HCT116 (cell line): ENCODE measurements around the gene ISCA2.

Experiments
- CBX3 ChIP-seq: IDR thresholded peaks from 2 replicates; pipeline ENCODE4 v1.6.1; 2012; ENCODE audit warnings: low read depth
- CEBPB ChIP-seq: IDR thresholded peaks from 2 replicates; pipeline ENCODE4 v1.6.1; 2012; ENCODE audit warnings: low read depth
- EGR1 ChIP-seq: IDR thresholded peaks from 2 replicates; pipeline ENCODE4 v1.6.1; 2012; ENCODE audit warnings: low read depth
- EZH2phosphoT487 ChIP-seq: fragments of 200-600 bp; IDR thresholded peaks from 2 replicates; pipeline ENCODE4 v1.6.1; 2018; ENCODE audit warnings: antibody characterized with exemption, borderline replicate concordance
- POLR2A ChIP-seq: IDR thresholded peaks from 2 replicates; pipeline ENCODE4 v1.7.0; 2011; ENCODE audit warnings: borderline replicate concordance; ENCODE audit not compliant: insufficient read depth, insufficient read length; ENCODE audit errors: extremely low read depth
- POLR2AphosphoS5 ChIP-seq: IDR thresholded peaks from 2 replicates; pipeline ENCODE4 v1.6.1; 2011; ENCODE audit warnings: mild to moderate bottlenecking, low read depth, low read length, moderate library complexity
- RAD21 ChIP-seq: IDR thresholded peaks from 2 replicates; pipeline ENCODE4 v1.6.1; 2012; ENCODE audit warnings: low read depth, mild to moderate bottlenecking
- REST ChIP-seq: IDR thresholded peaks from 2 replicates; pipeline ENCODE4 v1.6.1; 2012; ENCODE audit warnings: low read depth
- SIN3A ChIP-seq: IDR thresholded peaks from 2 replicates; pipeline ENCODE4 v1.6.1; 2012; ENCODE audit warnings: low read depth
- SRF ChIP-seq: IDR thresholded peaks from 2 replicates; pipeline ENCODE4 v1.6.1; 2012; ENCODE audit warnings: low read depth
- ZNF274 ChIP-seq: fragments of 200-500 bp; sonication (Bioruptor generic); IDR thresholded peaks from 2 replicates; pipeline ENCODE4 v1.6.1; 2014; ENCODE audit warnings: mild to moderate bottlenecking, low read depth, low read length, inconsistent platforms
- TF ChIP-seq, protein P1 (sequence below), 3 experiments: fragments of 200-600 bp in 1 of 3; sonication (generic) in 1 of 3; IDR thresholded peaks in 2 of 3; conservative IDR thresholded peaks in 1 of 3; 2 replicates each; pipeline ENCODE4 v1.5.1; 2012 to 2017; ENCODE audit warnings: low read depth in 2 of 3, low read length in 2 of 3, antibody characterized with exemption in 1 of 3, borderline replicate concordance in 1 of 3, control low read depth in 1 of 3, mild to moderate bottlenecking in 1 of 3, mixed read lengths in 1 of 3, mixed run types in 1 of 3, moderate library complexity in 1 of 3; ENCODE audit not compliant: insufficient read depth in 1 of 3
- TF ChIP-seq, protein P2 (sequence below): IDR thresholded peaks from 2 replicates; pipeline ENCODE4 v1.6.1; 2012

- TF ChIP-seq POLR2A = no peak
- TF ChIP-seq CBX3 = no peak
- TF ChIP-seq REST = no peak
- TF ChIP-seq EZH2phosphoT487 = no peak
- no peak for TF ChIP-seq SRF
- TF ChIP-seq, protein P1, sequence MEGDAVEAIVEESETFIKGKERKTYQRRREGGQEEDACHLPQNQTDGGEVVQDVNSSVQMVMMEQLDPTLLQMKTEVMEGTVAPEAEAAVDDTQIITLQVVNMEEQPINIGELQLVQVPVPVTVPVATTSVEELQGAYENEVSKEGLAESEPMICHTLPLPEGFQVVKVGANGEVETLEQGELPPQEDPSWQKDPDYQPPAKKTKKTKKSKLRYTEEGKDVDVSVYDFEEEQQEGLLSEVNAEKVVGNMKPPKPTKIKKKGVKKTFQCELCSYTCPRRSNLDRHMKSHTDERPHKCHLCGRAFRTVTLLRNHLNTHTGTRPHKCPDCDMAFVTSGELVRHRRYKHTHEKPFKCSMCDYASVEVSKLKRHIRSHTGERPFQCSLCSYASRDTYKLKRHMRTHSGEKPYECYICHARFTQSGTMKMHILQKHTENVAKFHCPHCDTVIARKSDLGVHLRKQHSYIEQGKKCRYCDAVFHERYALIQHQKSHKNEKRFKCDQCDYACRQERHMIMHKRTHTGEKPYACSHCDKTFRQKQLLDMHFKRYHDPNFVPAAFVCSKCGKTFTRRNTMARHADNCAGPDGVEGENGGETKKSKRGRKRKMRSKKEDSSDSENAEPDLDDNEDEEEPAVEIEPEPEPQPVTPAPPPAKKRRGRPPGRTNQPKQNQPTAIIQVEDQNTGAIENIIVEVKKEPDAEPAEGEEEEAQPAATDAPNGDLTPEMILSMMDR (IDR thresholded peaks at IDR 0.05 in 2 of 3, conservative IDR thresholded peaks at IDR 0.05 in 1 of 3; ENCODE audit: borderline replicate concordance in 1 of 3, insufficient read depth in 1 of 3, low read depth in 2 of 3, low read length in 2 of 3) = no peak
- no peak for TF ChIP-seq SIN3A
- no peak for TF ChIP-seq POLR2AphosphoS5
- no peak for TF ChIP-seq CEBPB
- TF ChIP-seq ZNF274 = no peak
- no peak for TF ChIP-seq EGR1
- TF ChIP-seq RAD21 = no peak
- TF ChIP-seq, protein P2, sequence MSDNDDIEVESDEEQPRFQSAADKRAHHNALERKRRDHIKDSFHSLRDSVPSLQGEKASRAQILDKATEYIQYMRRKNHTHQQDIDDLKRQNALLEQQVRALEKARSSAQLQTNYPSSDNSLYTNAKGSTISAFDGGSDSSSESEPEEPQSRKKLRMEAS = no peak
Measured at GRCh38 chr14:74516451-74517160, 23.0 kb downstream of the ISCA2 start.
